OCI-LY7 (cell line): ENCODE results near the gene MTHFD2L.

Experiments used
- CTCF ChIP-seq: fragments of 200-600 bp; sonication (generic); conservative IDR thresholded peaks from 2 replicates; pipeline ENCODE4 v1.5.1; 2014; ENCODE audit warnings: mild to moderate bottlenecking, antibody characterized with exemption, low read length, moderate library complexity, mixed read lengths
- EZH2phosphoT487 ChIP-seq: fragments of 200-600 bp; sonication (generic); IDR thresholded peaks from 2 replicates; pipeline ENCODE4 v1.6.1; 2018; ENCODE audit warnings: low read depth, borderline replicate concordance, mild to moderate bottlenecking, mixed run types, antibody characterized with exemption, low read length, moderate library complexity, mixed read lengths

- TF ChIP-seq CTCF: no peak
- no peak for TF ChIP-seq EZH2phosphoT487
Measured at GRCh38 chr4:74317616-74318246, 159.8 kb downstream of the MTHFD2L start.
